ENCODE measurements around the gene MS4A4A.
"Not testable (repeated sequence)": the region's sequence is repeated elsewhere in the genome, so short reads cannot be mapped to it uniquely, and the experiment has no call there.

Gene MS4A4A

GRCh38 chr11:60280412-60280811 is at the start of gene MS4A4A:
MS4A4A (plus strand) TSS chr11:60280666; CDS start chr11:60280676, 10 bp downstream.
- DNase-seq (ENCODE audit: low read depth) = no peak

GRCh38 chr11:60230681-60231080 is 49.8 kb upstream of the MS4A4A start:
- no peak for DNase-seq (ENCODE audit: low read depth)

- no peak for DNase-seq (ENCODE audit: low read depth)
Observed at GRCh38 chr11:60235321-60235720, 45.1 kb upstream of the MS4A4A start.

GRCh38 chr11:60240662-60241061 is 39.8 kb upstream of the MS4A4A start:
- no peak for DNase-seq (ENCODE audit: low read depth)

- DNase-seq (ENCODE audit: low read depth) = no peak
Observed at GRCh38 chr11:60241786-60242185, 38.7 kb upstream of the MS4A4A start.

GRCh38 chr11:60242740-60243239 is 37.7 kb upstream of the MS4A4A start, which contains the start of gene MS4A4E:
MS4A4E (minus strand) TSS chr11:60243137; CDS start chr11:60230055, 13,082 bp downstream.
- no peak for DNase-seq (ENCODE audit: low read depth)

GRCh38 chr11:60251485-60252212 is 28.8 kb upstream of the MS4A4A start:
- no peak for DNase-seq (ENCODE audit: low read depth)

- DNase-seq (ENCODE audit: low read depth) = no peak
Observed at GRCh38 chr11:60252213-60253108, 28.0 kb upstream of the MS4A4A start.

GRCh38 chr11:60257956-60258722 is 22.3 kb upstream of the MS4A4A start:
- no peak for DNase-seq (ENCODE audit: low read depth)

- no peak for DNase-seq (ENCODE audit: low read depth)
Observed at GRCh38 chr11:60261014-60261413, 19.5 kb upstream of the MS4A4A start.

- no peak for DNase-seq (ENCODE audit: low read depth)
Observed at GRCh38 chr11:60263402-60263801, 17.1 kb upstream of the MS4A4A start.

- no peak for DNase-seq (ENCODE audit: low read depth)
Observed at GRCh38 chr11:60264644-60265043, 15.8 kb upstream of the MS4A4A start.

- no peak for DNase-seq (ENCODE audit: low read depth)
Observed at GRCh38 chr11:60265373-60266214, 14.9 kb upstream of the MS4A4A start.

GRCh38 chr11:60274416-60274815 is 6.0 kb upstream of the MS4A4A start:
- no peak for DNase-seq (ENCODE audit: low read depth)

GRCh38 chr11:60281485-60281884 is 1.0 kb downstream of the MS4A4A start:
- no peak for DNase-seq (ENCODE audit: low read depth)

GRCh38 chr11:60282286-60282685 is 1.8 kb downstream of the MS4A4A start:
- DNase-seq (ENCODE audit: low read depth) = no peak

- not testable (repeated sequence) for DNase-seq (ENCODE audit: low read depth)
Observed at GRCh38 chr11:60285411-60286126, 5.1 kb downstream of the MS4A4A start.

GRCh38 chr11:60288531-60288930 is 8.1 kb downstream of the MS4A4A start:
- DNase-seq (ENCODE audit: low read depth) = no peak

- DNase-seq (ENCODE audit: low read depth) = no peak
Observed at GRCh38 chr11:60292145-60292544, 11.7 kb downstream of the MS4A4A start.

GRCh38 chr11:60301178-60301577 is 20.7 kb downstream of the MS4A4A start:
- DNase-seq (ENCODE audit: low read depth) = no peak

Measured in GM04503 (cell line).